ENCODE measurements around the gene CADM2.
"Not testable (repeated sequence)": the region's sequence is repeated elsewhere in the genome, so short reads cannot be mapped to it uniquely, and the experiment has no call there.

The CADM2 gene

GRCh38 chr3:85672761-85673160 is 714.0 kb downstream of the CADM2 start:
- DNase-seq (ENCODE audit: low read depth): no peak

DNA sequence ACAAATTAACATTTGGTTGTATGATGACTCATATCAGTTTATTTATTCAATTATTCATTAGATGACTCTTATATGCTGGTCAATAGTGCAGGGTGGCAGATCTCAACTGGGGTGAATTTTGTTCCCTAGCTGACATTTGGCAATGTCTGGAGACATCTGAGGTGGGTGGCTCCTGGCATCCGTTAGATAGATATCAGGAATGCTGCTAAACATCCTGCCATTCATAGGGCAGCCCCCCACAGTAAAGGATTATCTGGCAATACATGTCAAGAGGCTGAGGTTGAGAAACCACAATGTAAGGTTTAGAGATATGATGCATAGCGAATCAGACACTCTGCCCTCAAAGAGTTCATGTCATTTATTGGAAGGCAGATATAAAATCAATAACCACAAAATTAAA is 719.9 kb downstream of the CADM2 start:
- no peak for DNase-seq (ENCODE audit: low read depth)

GRCh38 chr3:85681906-85682305 is 723.1 kb downstream of the CADM2 start:
- DNase-seq (ENCODE audit: low read depth): no peak

DNA sequence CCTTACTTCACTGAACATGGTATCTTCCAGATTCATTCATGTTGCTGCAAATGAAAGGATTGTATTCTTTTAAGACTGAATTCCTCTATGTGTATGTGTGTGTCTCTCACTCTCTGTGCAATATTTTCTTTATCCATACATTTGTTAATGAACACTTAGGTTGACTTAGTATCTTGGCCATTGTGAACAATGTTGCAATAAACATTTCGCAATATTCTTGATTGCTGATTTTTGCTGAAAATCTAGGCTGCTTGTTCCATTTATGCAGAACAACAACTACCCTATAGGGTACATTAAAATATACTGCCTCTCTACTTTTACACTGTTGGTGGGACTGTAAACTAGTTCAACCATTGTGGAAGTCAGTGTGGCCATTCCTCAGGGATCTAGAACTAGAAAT is 732.4 kb downstream of the CADM2 start:
- DNase-seq (ENCODE audit: low read depth): no peak

GRCh38 chr3:85697156-85697555 is 738.4 kb downstream of the CADM2 start:
- DNase-seq (ENCODE audit: low read depth): no peak

DNA sequence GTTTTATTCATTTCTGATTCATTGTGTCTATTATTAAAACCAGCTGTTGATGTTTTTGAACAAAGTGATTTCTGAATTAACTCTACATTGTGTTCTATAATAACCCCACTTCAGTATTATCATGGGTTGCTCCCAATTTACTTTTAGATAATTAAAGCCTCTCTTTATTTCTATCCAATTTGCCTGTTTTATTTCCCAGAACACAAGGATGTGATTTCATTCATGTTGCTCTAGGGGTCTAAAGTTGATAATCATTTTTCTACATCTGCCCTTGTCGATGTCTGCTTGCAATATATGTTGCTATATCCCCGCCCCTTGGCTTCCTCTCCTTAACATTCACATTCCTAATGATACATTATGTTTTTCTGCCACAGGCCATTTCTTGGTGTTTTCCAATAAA is 747.3 kb downstream of the CADM2 start:
- no peak for DNase-seq (ENCODE audit: low read depth)

DNA sequence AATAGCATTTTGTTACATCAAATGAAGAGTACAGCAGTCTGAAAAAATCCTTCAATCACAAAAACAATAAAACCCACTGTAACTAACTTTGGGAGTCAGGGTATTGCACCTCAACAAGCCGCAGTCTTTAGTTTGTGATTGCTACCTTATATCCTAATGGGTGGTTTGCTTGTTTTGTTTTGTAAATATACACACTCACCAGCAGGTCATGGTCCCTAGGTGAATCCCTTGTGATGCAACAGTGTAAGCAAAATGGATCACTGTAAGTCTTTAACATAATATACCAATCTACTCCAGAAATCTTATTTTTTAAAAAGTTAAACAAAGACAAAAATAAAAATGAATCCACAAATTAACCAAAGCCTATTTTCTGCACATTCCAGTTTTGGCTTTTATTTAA is 749.5 kb downstream of the CADM2 start:
- DNase-seq (ENCODE audit: low read depth): not testable (repeated sequence)

GRCh38 chr3:85709346-85709892 is 750.6 kb downstream of the CADM2 start:
- DNase-seq (ENCODE audit: low read depth): no peak

DNA sequence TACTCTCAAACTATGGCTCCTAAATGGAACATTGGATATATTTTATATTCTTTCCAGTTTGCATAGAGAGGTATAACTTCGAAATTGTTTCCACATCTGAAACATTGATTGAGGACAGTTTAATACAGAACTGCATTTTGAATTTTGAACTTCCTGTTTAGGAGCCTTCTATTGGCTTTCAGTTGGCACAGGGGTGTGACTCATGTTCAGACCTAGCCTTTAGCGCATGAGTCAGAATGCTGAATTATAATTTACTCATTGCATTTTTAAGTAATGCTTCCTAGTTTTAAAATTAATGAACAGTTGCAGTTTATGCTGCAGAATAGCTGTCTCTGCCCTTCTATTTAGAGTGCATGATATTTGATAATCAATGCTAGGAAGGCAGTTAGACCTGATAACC is 751.7 kb downstream of the CADM2 start:
- DNase-seq (ENCODE audit: low read depth): no peak

- DNase-seq (ENCODE audit: low read depth): no peak
Measured at GRCh38 chr3:85721409-85722145, 762.8 kb downstream of the CADM2 start.

GRCh38 chr3:85725809-85726208 is 767.0 kb downstream of the CADM2 start:
- no peak for DNase-seq (ENCODE audit: low read depth)

DNA sequence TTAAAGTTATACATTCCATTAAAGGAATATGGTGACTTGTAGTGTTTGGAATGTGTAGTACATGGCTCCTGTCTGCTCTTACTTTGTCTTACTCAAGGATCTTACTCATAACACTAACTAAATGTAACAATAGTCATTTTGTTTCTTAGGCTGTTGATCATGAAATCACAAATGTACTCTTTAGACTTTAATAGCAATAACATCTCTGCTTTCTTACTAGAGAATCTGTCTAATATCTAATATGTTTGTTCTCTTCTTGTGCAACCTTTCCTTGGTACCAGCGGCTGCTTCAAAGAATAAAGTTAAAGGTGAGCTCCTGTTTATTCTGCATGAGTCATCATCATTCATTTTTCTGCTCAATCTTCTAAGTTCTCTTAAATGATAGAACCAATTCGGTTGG is 767.5 kb downstream of the CADM2 start:
- DNase-seq (ENCODE audit: low read depth): no peak

GRCh38 chr3:85737846-85738245 is 779.1 kb downstream of the CADM2 start:
- no peak for DNase-seq (ENCODE audit: low read depth)

DNA sequence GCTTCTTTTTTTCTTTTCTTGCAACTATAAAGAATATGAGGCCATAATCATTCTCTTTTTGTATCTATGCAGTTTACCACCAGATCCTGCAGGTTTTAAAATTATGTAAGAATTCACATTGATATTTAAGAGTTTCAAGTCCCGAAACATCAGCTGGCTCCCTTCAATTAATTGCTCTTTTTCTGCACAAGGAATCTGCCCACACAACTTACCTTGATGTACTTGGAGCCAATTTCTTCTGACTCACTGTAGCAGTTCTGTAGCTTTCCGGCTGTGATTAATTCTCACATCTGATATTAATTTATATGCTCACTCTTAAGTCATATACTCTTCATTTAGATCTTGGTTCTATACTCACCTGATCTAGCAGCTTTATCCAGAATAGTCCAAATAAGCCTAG is 781.8 kb downstream of the CADM2 start:
- DNase-seq (ENCODE audit: low read depth): no peak

GRCh38 chr3:85758442-85758841 is 799.7 kb downstream of the CADM2 start:
- no peak for DNase-seq (ENCODE audit: low read depth)

DNA sequence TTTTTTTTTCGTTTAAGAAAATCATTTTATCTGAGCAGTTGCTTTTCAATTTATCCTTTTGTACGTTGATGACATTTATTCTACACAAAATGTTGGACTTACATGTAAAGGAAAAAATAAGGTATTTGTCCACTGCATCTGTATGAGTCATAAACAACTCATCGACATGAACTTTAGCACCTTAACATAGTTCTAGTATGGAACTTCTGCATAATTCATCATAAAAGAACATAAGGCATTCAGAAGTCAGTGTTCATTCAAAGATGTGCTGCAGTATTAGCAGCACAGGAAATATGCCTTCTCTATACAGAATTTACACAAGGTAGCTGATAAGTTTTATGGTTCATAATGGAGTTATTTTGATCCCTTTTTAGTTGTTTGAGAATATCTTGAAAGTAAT is 801.6 kb downstream of the CADM2 start:
- DNase-seq (ENCODE audit: low read depth): no peak

DNA sequence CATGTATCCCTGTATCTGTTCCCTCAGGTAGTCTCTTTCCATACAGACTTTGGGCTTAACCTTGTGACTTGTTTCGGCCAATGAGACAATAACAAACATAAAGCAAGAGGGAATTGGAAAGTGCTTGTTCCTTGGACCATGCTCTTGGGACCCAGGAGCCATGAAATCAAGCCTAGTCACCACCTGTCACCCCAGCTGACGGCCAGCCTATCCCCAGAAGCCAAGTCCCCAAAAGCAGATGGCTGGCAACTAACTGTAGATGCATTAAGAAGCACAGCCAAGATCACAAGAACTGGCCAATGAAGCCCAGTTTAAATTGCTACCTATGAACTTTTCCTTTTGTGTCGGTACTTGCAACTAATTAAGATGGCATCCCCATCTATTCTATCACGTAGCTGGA is 822.0 kb downstream of the CADM2 start:
- DNase-seq (ENCODE audit: low read depth): no peak

DNA sequence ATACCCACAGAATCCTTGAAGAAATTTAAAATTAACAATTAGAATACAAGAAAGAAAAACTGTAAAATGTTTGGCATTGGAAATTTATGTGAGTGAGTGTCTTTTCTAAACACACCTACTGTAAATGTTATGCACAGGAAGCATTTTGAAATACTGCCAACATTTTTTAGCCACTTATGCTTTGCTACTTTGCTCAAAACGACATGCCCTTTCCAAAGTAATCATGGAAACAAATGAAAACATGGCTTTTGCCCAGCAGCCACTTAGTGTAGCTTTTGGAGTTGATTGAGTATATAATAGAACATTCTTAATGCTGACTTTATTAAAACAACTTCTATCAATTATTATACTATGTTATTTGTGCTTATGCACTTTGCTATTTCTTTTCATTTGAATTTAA is 823.0 kb downstream of the CADM2 start:
- DNase-seq (ENCODE audit: low read depth): no peak

DNA sequence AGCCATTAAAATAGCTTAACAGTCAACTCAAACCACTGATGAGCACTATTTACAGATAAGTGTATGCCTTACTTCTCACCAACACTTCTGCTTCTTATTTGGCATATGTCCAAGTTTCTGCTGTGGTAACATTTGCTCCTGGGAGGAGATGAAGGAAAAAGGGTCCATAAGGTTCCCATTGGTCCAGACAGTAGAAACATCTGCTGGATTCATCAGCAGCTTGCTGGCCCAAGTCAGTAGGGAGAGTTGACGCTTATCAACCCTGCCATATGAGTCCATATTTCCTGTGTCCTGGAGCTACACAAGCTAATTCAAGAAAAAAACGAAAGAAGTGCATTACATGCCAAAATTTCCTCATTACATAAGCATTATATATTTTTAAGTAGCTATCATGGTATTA is 824.5 kb downstream of the CADM2 start:
- DNase-seq (ENCODE audit: low read depth): no peak

DNA sequence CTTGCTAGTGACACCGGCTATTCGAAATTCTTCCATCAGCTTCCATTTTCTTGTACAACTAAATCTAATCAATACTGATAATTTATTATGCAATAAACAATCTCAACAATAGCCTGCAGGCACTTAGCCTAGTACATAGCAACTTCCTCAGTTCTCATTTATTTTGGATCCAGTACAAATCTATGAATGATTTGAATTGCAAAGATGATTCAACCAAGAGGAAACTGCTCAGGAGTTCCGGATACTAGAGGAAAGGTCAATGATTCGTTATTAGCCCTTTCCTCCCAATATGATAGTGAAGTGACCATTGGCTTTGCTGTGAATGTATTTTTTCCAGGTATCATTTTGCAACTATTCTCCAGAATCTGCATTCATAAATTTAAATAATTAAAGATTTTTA is 827.0 kb downstream of the CADM2 start:
- no peak for DNase-seq (ENCODE audit: low read depth)

GRCh38 chr3:85790445-85791030 is 831.7 kb downstream of the CADM2 start:
- no peak for DNase-seq (ENCODE audit: low read depth)

- DNase-seq (ENCODE audit: low read depth): no peak
Measured at GRCh38 chr3:85796140-85796539, 837.4 kb downstream of the CADM2 start.

- DNase-seq (ENCODE audit: low read depth): no peak
Measured at GRCh38 chr3:85800676-85801075, 841.9 kb downstream of the CADM2 start.

DNA sequence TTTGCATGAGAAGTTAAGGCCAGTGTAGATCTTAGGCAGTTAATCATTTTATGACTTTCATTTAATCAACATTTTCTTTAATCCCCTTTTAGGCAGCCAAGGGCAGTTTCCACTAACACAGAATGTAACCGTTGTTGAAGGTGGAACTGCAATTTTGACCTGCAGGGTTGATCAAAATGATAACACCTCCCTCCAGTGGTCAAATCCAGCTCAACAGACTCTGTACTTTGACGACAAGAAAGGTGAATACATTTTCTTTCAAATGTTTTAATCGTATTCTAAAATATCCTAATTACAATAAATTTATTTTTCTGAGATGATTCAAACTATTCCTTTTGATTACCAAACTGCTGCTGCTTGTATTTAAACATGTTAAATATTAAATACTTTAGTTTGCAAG is 843.2 kb downstream of the CADM2 start:
- no peak for DNase-seq (ENCODE audit: low read depth)

Data from stimulated activated CD8-positive, alpha-beta memory T cell treated with anti-CD3 and anti-CD28 coated beads, Interleukin-15, amount 100 ng/mL, for 24 hours (primary cell).